GM12801 (cell line): ENCODE results near the gene MLXIP.

Experiments used
- CTCF ChIP-seq: IDR thresholded peaks from one replicate; pipeline ENCODE4 v1.5.1; 2011; ENCODE audit warnings: control low read depth; ENCODE audit not compliant: insufficient read length; ENCODE audit errors: extremely low read depth

The MLXIP gene

DNA sequence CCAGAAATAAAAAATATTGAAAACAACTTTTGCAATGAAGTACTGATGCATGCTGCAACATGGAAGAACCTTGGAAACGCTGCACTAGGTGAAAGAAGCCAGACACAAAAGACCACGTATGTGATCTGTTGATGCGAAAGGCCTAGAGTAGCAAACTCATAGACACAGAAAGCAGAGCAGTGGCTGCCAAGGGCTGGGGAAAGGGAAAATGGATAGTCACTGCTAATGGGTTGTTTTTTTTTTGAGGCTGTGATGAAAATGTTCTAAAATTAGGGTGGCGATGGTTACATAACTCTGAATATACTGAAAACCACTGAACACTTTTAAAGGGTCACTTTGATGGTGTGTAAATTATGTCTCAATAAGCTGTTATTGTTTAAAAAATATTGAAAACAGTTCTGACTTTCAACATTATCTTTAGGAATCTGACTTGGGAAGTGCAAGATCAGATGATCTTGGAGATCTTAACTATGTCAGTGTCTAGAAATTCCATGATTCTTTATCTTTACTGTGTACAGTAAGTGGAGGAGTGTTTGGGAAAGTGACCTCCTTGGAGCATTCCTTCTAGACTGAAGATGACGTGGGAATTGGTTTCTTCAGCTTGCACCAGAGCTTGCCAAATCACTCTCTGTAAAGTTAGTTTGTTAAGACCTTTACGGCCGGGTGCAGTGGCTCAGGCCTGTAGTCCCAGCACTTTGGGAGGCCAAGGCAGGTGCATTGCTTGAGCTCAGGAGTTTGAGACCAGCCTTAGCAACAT is 12.4 kb downstream of the MLXIP start:
- TF ChIP-seq CTCF = no peak

DNA sequence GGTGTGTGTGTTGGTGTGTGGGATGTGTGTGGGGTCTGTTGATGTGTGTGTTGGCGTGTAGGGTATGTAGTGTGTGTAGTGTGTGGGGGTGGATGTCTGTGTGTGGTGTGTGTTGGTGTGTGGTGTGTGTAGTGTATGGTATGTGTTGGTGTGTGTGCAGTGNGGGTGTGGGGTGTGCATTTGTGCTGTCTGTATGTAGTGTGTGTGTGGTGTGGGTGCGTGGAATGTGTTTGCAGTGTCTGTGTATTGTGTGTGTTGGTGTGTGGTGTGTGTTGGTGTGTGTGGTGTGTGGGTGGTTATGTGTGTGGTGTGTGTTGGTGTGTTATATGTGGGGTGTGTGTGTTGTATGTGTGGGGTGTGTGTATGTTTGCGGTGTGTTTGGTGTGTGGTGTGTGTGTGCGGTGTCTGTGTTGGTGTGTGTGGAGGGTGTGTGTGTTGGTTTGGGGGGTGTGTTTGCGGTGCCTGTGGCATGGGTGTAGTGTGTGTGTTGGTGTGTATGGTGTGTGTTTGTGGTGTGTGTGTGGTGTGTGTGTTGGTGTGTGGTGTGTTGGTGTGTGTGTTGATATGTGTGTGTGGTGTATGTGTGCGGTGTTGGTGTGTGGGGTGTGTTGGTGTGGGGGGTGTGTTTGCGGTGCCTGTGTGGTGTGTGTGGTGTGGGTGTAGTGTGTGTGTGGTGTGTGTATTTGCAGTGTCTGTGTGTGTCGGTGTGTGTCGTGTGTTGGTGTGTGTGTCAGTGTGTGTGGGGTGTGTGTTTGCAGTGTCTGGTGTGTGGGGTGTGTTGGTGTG is 14.7 kb downstream of the MLXIP start:
- no peak for TF ChIP-seq CTCF

GRCh38 chr12:122094137-122094734 is 15.7 kb downstream of the MLXIP start:
- TF ChIP-seq CTCF = no peak

GRCh38 chr12:122094735-122095631 is 16.4 kb downstream of the MLXIP start:
- TF ChIP-seq CTCF = no peak

DNA sequence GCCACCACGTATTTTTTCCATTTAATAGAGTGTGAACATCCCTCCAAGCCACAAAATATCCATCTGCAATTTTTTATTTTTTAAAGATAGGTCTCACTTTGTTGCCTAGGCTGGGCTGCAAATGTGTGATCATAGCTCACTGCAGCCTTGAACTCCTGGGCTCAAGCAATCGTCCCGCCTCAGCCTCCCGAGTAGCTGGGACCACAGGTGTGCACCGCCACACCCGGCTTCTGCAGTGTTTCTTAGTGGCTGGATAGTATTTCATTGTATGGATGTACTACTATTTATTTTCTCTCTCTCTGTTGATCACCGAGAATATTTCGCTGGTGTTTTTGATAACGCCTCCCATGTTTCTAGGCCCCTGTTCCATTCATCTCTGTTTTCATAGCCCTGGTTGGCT is 17.5 kb downstream of the MLXIP start:
- TF ChIP-seq CTCF = no peak

GRCh38 chr12:122096591-122097149 is 18.1 kb downstream of the MLXIP start:
- TF ChIP-seq CTCF = no peak
